Cardiac muscle cell (in vitro differentiated cells and primary cell): ENCODE data around the gene DACH2. TPM values are rescaled to one million over a fixed set of nuclear protein-coding genes. Genes with fewer than 3 reads are reported as not detected.

ENCODE experiments used
- DNase-seq, 2 donors: peaks; one replicate each; pipeline versions ENCODE4 v3.0.0 to v3.0.0-alpha.2; 2010 to 2017; ENCODE audit warnings: low read depth in 1 of 2, low spot score in 1 of 2
- H3K27ac ChIP-seq: fragments of 200-600 bp; sonication (generic); 2 replicates; pipeline ENCODE4 v1.5.1; 2016
- H3K27me3 ChIP-seq: fragments of 200-600 bp; sonication (generic); 2 replicates; pipeline ENCODE4 v1.6.0; 2016; ENCODE audit warnings: control low read depth
- H3K36me3 ChIP-seq: fragments of 200-600 bp; sonication (generic); 2 replicates; pipeline ENCODE4 v1.5.1; 2016; ENCODE audit warnings: control low read depth
- H3K4me1 ChIP-seq: fragments of 200-600 bp; sonication (generic); 2 replicates; pipeline ENCODE4 v1.8.1; 2017; ENCODE audit warnings: low read depth, mild to moderate bottlenecking, mixed run types
- H3K4me3 ChIP-seq: fragments of 200-600 bp; sonication (generic); 2 replicates; pipeline ENCODE4 v1.5.1; 2016; ENCODE audit warnings: mild to moderate bottlenecking
- H3K9me3 ChIP-seq: fragments of 200-600 bp; sonication (generic); 2 replicates; pipeline ENCODE4 v1.5.1; 2017; ENCODE audit warnings: low read depth, mild to moderate bottlenecking, control low read depth
- polyA plus RNA-seq: library from polyadenylated mRNA; unstranded; fragments of >200 nt; fragmentation: Nextera tagmentation; extraction: Ambion mirVana; gene quantifications from 2 replicates; pipeline ENCODE4 v1.2.1, GENCODE V29; 2016
- total RNA-seq: library from RNA; depleted of rRNA; stranded (reverse); fragments of >200 nt; gene quantifications from 2 replicates; pipeline ENCODE4 v1.2.3, GENCODE V29; 2016
- TF ChIP-seq, protein P1 (sequence below): IDR thresholded peaks from 2 replicates; pipeline ENCODE4 v1.5.1; 2012; ENCODE audit warnings: low read depth, mild to moderate bottlenecking, low read length

DACH2 gene
- total and polyA plus RNA-seq, 2 experiments from 2014 or later, result 0.65 to 0.69 TPM

DNA sequence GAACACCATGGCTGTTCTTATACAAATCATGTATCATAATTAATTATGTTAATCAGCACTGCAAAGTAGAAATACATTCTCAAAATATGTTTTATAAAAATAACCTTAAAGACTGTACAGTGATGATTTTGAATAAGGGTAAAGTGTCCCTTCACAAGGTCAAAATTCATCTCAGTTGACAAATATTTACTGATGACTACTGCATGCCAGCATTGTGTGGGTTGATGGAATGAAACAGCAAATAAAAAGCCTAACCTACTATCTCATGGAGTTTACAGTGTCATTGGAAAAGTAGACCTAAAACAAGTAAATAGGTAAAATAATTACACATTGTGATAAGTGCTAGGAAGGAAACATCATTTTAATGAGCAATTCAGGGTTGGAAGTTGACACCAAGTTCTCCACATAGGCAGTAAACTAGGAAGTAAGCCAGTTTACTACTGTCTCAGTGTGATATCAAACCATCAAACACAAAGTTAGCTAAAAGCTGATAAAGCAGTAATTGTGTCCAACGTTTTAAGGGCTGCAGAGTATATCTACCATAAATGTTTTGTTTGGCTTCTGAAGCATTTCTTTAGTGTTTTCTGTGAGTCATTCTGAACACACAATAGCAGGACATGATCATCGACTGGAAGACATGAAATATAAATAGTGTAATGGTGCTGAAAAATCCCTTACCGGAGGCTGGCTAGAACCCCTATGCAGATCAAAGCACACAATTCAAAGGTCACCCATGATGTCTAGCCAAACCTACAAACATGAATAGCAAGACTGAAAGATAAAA is 221.8 kb downstream of the DACH2 start:
- TF ChIP-seq, protein P1, sequence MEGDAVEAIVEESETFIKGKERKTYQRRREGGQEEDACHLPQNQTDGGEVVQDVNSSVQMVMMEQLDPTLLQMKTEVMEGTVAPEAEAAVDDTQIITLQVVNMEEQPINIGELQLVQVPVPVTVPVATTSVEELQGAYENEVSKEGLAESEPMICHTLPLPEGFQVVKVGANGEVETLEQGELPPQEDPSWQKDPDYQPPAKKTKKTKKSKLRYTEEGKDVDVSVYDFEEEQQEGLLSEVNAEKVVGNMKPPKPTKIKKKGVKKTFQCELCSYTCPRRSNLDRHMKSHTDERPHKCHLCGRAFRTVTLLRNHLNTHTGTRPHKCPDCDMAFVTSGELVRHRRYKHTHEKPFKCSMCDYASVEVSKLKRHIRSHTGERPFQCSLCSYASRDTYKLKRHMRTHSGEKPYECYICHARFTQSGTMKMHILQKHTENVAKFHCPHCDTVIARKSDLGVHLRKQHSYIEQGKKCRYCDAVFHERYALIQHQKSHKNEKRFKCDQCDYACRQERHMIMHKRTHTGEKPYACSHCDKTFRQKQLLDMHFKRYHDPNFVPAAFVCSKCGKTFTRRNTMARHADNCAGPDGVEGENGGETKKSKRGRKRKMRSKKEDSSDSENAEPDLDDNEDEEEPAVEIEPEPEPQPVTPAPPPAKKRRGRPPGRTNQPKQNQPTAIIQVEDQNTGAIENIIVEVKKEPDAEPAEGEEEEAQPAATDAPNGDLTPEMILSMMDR, result no peak
- Histone ChIP-seq H3K36me3 (no peaks in the 10 kb centered on the region), H3K4me3 (no peak overlapping the region), H3K4me1 (no peaks in the 10 kb centered on the region), H3K27ac (no peak overlapping the region), H3K9me3 (no peaks in the 10 kb centered on the region), H3K27me3 (no peaks in the 10 kb centered on the region)
- no peak for DNase-seq

DNA sequence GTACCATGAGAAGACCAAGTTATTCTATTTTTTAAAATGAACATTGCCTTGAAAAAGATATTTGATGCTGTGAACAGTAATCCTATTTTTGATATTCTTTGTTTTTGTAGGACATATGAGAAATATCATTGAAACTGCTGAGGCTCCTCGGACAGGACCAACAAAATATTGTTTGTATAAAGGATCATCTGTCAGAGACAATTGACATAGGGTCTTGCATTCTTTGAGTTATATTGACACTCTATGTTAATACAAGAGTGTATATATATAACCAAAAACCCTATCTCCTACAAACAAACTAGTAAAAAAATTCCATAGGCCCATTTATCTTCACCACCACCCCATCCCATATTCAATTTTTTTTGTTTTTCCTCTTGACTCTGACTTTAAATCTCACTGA is 222.7 kb downstream of the DACH2 start:
- H3K27ac ChIP-seq, result no peak overlapping the region
- H3K27me3 ChIP-seq, result no peaks in the 10 kb centered on the region
- no peaks in the 10 kb centered on the region for H3K9me3 ChIP-seq
- H3K4me3 ChIP-seq, result no peak overlapping the region
- no peaks in the 10 kb centered on the region for H3K4me1 ChIP-seq
- no peak for DNase-seq
- TF ChIP-seq, protein P1, result no peak
- H3K36me3 ChIP-seq, result no peaks in the 10 kb centered on the region

DNA sequence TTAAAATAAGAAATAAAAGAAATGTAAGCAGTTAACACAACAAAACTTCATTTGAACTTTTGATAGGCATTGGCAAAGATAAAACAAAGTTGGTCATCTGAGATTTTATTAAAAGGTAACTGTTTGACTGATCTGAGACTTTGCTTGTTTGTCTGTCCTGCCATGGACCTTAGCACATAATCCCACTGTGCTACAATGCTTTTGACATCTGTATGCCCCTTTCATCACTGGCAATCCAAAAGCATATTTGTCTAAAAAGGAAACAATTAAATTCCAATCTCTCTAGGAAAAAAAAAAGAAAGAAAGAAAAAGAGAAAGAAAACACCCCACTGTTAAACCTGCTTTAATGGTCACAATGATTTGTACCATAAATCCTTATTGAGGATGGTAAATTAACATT is 231.0 kb downstream of the DACH2 start:
- Histone ChIP-seq H3K4me3 (no peak overlapping the region), H3K27me3 (no peaks in the 10 kb centered on the region), H3K36me3 (no peaks in the 10 kb centered on the region), H3K4me1 (no peaks in the 10 kb centered on the region), H3K27ac (no peak overlapping the region), H3K9me3 (no peaks in the 10 kb centered on the region)
- TF ChIP-seq, protein P1, result no peak
- DNase-seq, result no peak

DNA sequence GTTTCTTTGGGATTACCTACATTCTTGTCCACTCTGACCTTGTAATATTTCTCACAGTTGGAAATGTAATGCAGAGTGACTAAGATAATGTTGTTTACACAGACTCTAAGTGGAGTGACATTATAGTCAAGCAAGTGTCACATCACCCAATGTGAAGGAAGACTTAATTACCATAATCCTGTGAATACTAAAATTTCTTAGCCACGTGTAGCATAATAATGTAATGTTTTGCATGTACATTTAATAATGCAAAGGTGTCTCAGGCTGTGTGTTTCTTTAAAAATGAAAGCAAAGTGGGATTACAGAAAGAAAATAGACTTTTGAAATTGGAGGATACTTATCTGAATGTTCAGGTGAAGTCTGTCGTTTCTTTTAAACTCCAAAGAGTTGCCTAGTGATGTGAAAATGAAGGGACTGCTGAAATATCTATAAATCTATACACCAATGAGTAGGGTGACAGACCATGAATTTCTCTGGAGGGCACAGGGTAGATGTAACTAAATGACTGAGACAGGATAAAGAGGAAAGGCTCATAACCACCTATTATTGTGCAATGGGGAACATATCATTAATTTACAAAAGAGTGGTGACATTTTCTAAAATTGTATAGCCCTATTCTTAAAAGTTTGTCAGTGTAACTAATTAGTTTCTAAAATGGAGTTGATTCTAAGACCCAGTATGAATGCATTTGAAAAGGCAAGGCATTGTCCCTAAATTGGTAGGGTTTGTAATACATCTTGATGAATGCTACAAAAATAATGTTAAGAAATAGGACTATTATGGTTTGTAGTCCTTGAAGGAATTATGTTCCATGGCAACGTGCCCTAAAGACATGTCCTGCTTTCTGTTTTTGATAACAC is 235.7 kb downstream of the DACH2 start:
- no peak overlapping the region for H3K27ac ChIP-seq
- H3K27me3 ChIP-seq, result no peaks in the 10 kb centered on the region
- TF ChIP-seq, protein P1, result no peak

DNA sequence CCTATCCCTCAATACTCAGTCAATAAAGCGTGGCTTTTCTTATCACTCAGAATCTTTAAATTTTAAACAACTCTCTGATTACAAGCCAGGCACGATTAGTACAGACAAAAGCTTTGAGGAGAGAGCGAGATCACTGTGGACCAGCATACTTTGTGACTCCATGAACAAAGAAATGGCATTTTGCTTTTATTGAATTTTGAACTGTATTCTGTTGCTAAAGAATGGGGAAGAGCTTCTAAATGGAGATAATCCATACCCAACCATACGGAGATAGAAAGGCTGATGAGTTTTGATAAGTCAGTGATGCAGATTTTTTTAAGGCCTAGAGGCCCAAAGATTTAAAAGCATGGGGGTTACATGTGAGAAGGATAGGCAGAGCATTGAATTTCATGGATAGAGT is 259.1 kb downstream of the DACH2 start:
- Histone ChIP-seq H3K27ac (no peak overlapping the region), H3K9me3 (no peaks in the 10 kb centered on the region), H3K27me3 (no peaks in the 10 kb centered on the region), H3K4me3 (no peak overlapping the region), H3K36me3 (no peaks in the 10 kb centered on the region), H3K4me1 (no peaks in the 10 kb centered on the region)
- no peak for DNase-seq
- TF ChIP-seq, protein P1, result no peak

More for the DNA sequence above, 235.7 kb downstream of the DACH2 start:
- Histone ChIP-seq H3K4me1 (no peaks in the 10 kb centered on the region), H3K4me3 (no peak overlapping the region), H3K9me3 (no peaks in the 10 kb centered on the region), H3K36me3 (no peaks in the 10 kb centered on the region)
- DNase-seq, result no peak
